ENCODE data around the gene APCDD1L.

The APCDD1L gene

DNA sequence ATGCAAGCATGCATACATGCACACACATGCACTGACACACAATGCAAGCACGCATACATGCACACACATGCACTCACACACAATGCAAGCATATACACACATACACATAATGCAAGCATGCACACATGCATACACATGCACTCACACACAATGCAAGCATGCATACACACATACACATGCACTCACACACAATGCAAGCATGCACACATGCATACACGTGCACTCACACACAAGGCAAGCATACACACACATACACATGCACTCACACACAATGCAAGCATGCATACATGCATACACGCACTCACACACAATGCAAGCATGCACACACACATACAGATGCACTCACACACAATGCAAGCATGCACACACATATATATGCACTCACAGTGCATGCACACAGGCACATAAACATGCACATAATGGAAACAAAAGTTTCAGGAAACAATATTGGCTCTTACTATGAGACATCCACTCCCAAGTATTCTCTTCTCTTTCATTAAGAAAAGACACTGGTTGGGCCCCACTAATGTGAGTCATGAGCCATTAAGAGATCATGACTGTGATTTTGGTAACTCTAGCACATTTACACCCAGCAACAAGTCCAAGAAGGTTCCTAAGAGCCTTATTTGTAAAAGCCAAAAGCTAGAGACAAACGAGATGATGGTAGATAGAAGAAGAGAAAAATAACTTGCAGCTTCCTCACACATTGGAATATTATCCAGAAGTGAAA lies 22.2 kb downstream of the APCDD1L start:
- H3K4me3 ChIP-seq (ENCODE audit: low read depth, low read length), result no peak overlapping the region

DNA sequence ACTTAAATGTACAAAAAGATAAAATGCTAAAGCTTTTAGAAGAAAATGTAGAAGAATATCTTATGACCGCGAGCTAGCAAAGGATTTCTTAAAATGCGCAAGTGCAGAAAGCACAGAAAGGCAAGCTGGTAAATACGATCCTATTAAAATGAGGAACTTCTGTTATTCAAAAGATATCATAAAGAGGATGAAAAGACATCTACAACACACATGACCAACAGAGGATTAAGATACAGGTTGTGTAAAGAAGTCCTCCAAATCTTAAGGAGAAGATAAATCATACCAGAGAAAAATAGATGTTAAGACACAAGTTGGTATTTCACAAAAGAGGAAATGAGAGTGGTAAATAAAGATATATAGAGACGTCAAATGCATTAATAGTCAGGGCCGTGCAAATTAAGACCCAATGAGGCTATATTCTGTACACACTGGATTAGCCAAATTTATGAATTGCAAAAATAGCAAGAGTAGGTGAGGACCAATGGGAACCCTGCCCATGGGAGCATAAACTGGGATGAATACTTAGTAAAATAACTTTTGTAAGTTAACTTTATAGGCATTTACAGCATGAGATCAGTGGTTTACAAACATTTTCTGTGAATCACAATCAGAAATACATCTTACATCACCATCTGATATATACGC lies 23.0 kb downstream of the APCDD1L start:
- no peak overlapping the region for H3K4me3 ChIP-seq (ENCODE audit: low read depth, low read length)

- H3K4me3 ChIP-seq (ENCODE audit: low read depth, low read length), result no peak overlapping the region
Observed at GRCh38 chr20:58486207-58486606, 29.0 kb downstream of the APCDD1L start.

DNA sequence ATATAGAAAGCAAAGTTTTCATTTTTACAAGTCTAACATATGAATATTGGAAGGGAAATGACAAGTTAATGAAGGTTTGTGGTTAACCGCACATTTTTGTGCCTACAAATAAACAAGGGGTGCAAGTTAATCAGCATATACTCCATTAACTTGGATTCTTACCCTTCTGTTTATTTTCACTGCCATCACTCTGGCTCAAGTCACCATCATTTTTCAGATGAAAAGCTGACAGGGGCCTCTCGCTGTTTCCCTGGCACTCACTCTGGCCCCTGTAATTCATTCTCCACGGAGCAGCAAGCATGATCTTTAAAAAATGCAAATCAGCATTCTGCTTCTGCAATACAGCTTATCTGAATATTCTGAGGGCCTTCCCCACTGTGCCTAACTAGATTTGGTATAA lies 29.8 kb downstream of the APCDD1L start:
- no peak overlapping the region for H3K4me3 ChIP-seq (ENCODE audit: low read depth, low read length)

- H3K4me3 ChIP-seq (ENCODE audit: low read depth, low read length), result no peak overlapping the region
Observed at GRCh38 chr20:58483470-58483869, 31.7 kb downstream of the APCDD1L start.

GRCh38 chr20:58483051-58483450 lies 32.1 kb downstream of the APCDD1L start:
- H3K4me3 ChIP-seq (ENCODE audit: low read depth, low read length), result no peak overlapping the region

DNA sequence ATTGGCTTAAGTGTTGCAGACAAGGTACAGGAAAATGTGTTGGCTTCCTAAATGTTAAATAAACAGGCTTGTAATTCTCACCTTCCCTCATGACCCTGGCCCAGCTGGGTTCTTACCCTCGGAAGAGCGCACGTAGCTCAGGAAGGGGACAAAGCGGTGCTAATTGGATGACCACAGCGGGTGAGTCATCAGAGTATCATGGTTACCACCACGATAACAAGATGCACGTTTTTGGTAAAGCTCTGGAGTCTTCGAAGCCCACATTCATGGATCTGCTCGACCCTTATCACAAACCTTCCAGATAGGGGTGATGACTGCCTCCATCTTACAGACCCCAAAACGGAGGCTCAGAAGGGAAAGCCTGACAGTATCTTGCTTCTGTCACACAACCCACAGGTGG lies 32.8 kb downstream of the APCDD1L start:
- H3K4me3 ChIP-seq (ENCODE audit: low read depth, low read length), result no peak overlapping the region

GRCh38 chr20:58481481-58482021 lies 33.6 kb downstream of the APCDD1L start:
- no peak overlapping the region for H3K4me3 ChIP-seq (ENCODE audit: low read depth, low read length)

GRCh38 chr20:58480551-58481336 lies 34.5 kb downstream of the APCDD1L start:
- H3K4me3 ChIP-seq (ENCODE audit: low read depth, low read length), result no peak overlapping the region

DNA sequence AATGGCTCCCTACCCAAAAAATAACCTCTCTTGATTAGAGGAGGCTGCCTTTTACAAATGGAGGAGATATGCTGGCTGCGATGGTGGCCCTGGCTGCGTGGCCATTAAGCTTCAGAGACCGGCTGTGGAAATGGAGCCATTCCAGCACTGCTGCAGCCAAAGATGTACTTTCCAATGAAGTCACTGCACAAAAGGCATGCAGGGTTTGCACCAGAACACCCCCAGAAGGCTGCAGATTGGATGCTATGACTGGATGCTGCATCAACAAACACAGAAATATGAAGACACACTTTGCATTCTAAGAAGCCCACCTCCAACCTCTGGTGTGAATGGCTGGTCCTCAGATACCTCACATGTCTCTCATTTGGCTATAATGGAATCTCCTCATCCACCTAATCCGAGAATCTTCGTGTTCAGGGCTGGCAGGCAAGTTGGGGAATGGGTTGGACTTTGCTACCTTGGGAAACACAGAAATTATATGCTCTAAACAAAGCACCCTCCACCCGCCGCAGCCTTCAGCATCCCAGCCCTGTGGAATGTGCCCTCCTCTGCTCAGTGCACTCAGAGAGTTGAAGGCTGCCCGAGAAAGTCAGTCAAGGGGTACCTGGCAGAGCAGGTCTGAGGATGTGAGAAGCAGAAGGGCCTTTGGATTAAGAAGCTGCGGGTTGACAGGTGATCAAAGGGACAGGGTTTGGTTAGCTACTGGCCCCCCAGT lies 35.3 kb downstream of the APCDD1L start:
- H3K4me3 ChIP-seq (ENCODE audit: low read depth, low read length), result no peak overlapping the region

DNA sequence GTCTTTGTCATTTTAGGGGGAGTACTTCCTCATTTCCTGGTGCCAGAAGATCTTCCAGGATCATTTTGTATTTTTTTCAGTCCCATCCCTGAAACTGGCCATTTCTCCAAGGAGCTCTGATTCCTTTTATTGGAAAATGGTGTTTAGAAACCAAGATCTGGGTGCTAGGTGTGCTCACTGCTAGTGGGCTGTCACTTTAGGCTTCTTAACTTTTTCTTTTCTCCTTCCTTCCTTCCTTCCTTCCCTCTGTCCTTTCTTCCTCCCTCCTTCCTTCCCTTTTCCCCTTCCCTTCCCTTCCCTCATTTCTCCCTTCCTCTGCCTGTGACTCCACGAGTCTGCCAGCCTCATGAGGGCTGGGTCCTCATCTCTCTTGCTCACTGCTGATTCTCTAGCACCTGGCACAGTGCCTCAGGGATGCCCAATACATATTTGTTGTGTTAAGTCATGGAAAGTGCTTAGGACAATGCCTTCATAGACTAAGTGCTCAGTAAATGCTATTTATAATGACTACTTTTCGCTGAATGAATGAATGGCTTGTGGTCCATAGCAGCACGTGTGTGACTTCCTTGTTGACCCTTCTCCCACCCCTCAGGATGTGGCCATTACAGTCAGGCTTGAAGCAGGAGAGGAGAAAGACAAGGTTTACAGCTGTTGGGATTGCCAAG lies 36.9 kb downstream of the APCDD1L start:
- no peak overlapping the region for H3K4me3 ChIP-seq (ENCODE audit: low read depth, low read length)

DNA sequence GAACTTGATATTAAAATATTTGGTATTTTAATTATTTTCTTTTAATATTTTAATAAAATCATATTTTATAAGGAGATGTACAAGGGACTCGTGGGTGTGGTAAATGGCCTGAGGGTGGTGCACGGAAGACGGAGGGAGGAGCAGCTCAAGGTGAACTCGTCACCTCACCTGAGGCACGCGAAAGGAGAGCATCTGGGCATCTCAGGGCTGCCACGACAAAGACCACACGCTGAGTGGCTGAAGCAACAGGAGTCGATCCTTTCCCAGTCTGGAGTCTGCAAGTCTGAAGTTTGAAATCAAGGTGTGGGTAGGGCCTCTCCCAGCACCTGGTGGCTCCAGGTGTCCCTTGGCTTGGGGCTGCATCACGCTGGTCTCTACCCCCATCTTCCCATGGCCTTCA lies 39.7 kb downstream of the APCDD1L start:
- H3K4me3 ChIP-seq (ENCODE audit: low read depth, low read length), result no peak overlapping the region

DNA sequence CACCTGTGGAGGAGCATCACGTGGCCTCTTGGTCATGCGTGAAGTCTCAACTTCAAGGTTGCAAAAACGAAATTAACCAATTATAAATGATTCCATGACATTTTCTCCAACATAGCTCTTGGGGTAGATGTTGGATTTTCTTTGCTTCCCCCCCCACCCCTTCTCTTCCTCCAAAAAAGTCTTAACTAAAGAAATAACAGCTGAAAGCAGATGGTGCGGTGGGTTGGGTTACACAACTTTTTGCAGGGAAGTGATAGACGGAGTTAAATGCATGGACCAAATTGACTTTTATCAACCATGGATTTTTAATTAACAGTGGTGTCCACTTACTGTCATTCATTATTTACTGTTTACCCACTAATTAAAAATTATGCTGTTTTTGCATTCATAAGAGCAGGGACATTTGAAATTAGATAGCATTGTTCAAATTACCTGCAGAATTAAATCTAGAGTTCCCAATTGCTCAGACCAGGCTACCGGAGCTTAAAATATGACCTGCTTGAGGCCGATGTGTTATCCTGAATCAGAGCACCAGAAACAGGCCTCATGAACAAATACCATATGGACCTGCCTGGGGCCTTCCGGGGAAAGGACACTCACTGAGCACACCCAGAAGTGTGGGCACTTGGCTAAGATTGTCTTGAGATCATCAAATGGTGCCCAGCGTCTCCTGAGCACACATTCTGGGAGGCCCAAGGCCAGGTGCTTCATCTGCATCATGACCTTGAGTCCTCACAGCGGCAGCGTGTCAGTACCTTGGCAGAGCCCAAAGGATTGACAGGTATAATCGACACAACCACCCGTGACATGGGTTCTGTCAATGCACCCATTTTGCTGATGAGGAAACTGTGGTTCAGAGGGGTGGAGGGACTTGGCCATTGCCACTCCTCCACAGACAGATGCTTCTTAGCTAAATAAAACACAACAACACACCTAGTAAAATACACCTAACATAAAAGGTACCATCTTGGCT lies 41.5 kb downstream of the APCDD1L start:
- no peak overlapping the region for H3K4me3 ChIP-seq (ENCODE audit: low read depth, low read length)

GRCh38 chr20:58472273-58473018 lies 42.8 kb downstream of the APCDD1L start:
- no peak overlapping the region for H3K4me3 ChIP-seq (ENCODE audit: low read depth, low read length)

- H3K4me3 ChIP-seq (ENCODE audit: low read depth, low read length), result no peak overlapping the region
Observed at GRCh38 chr20:58471193-58472164, 43.7 kb downstream of the APCDD1L start.

- H3K4me3 ChIP-seq (ENCODE audit: low read depth, low read length), result no peak overlapping the region
Observed at GRCh38 chr20:58470336-58471192, 44.6 kb downstream of the APCDD1L start.

DNA sequence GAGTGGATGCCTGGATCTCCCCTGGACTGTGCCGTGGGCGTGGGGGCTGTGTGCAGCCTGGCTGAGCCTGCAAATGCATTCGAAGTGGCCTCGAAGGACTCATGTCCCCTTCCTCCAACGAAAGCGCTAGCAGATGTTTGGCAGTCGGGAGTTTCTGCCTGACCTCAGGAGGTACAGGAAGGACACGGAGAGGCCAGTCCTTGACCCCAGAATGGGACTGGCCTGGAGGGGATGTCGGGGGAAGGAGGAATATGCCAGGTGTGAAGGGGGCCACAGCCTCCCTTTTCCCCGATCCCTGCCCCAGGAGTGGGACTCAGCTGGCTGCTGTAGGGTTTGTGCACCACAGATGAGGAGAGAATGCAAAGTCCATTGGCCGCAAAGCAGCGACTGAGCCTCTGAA lies 45.6 kb downstream of the APCDD1L start:
- H3K4me3 ChIP-seq (ENCODE audit: low read depth, low read length), result no peak overlapping the region
